Measurements from ENCODE around the gene HOXA10.

The HOXA10 gene

DNA sequence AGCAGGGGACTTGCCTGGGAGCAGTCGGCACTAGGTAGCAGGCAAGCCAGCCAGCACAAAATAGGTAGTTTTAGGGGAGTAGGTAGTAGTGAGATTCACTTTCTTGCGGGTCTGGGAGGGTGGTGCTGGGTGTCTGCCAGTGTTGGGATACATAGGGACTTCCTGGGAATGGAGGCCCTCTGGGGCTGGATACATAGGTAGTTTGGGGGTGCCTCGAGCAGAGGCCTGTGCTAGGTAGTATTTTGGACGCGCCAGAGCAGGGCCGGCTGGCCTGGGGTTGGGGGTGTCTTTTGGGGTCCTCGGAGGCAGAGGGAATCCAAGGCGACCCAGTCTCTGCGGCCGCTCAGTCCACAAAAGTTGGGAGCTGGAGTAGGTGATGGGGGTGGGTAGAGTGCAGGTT, 19.8 kb downstream of the HOXA10 start:
- DNase-seq = no peak

DNA sequence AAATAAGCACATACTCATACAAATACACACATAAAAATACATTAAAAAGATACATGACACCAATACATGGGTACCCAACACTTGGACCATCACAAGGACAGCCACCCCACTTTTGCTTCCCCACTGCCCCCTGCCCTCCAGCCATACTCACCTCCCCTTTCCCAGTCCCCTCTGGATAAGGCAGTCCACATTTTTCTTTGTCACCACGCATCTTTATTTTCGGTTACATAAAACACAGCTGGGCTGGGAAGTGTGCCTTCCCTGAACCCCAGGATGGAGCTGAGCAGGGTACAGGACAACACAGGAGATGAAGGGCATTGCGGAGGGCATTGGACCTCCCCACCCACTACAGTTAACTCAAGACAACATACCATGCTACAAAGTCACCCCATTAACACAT, 20.6 kb downstream of the HOXA10 start:
- no peak for DNase-seq

DNA sequence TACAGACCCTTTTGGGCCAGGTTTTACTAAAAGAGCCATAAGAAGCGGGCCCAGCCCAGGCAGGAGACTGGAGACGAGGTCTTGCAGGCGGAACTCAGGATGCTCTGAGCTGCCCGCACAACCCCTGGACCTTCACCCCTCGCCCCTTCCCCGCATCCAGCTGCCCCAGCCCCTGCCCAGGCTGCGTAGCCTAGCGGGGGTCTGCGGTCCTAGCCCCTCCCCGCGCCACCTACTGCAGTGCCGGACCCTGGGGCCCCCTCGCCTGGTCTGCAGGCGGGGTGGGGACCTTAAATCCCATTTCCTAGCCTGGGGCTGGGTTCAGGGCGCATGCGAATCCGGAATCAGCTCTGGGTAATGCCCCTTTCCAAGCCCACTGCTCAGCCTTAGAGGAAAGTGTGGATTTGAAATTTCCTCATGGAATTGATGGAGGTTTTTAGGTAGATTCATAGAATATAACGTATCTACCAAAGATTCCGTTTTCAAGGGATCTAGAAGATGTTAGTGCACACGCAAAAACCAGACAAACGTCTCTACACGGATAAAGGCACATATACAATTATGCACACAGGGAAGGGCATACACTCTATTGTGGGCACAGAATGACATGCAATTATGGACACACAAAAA, 21.2 kb downstream of the HOXA10 start:
- no peak for DNase-seq

DNA sequence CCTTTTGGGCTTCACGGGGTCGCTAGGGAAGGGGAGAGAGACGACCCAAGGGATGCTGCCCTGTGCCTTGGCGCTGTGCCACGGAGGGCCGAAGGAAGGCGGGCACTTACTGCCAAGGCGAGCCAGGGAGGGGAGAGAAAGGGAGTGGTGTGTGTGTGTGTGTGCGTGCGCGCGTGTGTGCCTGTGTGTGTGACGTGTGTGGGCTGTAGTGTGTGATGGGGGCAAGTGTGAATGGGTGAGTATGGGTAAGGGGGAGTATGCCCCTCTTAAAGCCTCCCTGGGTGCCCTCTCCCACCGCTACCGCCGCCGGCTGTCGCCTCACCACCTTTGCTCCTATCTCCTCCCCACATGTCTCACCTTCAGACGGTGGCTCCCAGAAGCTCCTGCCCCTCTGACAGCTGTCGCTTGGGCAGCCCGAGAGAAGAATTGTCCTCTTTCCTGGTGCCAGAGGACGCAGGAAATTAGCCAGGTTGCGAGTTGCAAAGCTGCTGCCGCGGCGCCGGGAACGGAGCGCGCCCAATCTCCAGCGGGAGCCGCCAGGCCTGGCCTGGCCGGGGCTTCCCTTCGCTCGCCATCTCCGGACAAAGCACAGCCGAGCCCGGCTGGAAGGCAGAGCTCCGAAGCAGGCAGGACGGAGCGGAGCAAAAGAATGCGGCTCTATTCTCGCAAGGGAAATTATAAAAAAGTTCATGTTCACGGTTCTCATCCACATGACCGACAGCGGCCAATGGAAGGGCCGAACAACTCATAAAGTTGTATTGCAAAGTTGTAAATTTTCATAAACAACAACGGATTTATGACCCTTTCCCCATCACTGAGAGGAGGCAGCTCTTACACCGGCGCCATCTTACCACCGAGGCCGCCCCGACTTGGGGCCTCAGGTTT, 21.9 kb downstream of the HOXA10 start, which contains the start of gene HOXA3:
HOXA3 (minus strand) TSS at position 653 of the 885 bp plus-strand sequence. CDS start 41,943 bp downstream, outside the sequence.
- DNase-seq = no peak

DNA sequence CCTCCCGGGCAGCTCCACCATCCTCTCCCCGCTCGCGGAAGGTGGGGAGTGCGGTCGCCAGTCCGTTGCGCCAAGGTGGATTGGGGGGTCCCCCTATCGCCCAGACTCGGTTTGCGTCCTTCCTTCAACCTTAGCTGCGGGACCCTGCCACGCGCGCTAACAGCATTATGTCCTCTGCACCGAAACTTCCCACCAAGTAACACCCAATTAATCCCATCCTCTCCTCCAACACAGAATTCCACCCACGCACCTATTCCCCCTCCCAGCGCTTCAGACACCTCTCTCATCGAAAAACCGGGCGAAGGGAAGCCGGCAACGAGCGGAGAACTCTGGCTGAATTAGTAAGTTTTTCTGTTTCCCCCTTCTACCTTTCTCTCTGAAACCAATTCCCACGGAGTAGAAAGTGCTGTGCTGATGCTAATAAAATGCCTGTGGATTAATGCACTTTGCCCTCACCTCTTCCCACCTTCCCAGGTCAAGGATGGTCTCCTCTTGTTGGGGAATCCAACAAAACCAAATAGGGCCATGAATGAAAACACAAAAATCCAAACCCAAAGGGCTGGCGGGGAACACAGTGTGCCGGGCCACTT, 22.7 kb downstream of the HOXA10 start:
- no peak for DNase-seq

DNA sequence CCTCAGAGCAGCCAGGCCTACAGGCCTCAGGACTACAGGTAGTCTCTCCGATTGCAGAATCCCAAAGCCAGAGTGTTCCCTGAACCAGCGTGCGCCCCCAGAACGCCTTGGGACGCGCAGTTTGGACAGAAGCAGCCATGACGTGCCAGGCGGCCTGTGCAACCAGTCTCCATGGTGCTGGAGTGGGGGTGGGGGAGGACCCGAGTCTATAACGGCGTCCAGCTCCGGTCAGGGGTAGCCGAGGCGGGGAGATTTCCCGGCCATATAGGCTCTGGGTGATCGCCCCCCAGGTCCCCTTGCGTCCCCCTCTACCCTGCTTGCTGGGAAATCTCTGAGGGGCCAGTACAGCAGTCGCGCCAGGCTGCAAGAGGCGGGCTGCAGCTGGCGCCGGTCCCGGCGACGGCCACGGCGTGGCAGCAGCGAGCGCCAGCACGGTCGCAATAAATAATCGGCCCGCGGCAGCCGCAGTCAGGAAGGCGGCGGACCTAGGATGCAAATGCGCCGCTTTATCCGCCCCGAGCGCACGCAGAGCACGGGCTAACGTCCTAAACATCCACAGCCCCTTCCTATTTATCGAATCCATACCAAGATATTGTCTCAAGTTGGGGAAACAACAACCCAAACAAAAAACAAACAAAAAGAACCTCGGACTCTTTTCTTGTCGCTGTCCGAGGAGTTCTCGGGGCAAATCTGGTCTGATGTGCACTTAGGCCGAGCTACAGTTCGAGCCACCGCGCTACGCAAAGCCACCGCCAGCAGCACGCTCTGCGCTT, 23.4 kb downstream of the HOXA10 start:
- DNase-seq = no peak

DNA sequence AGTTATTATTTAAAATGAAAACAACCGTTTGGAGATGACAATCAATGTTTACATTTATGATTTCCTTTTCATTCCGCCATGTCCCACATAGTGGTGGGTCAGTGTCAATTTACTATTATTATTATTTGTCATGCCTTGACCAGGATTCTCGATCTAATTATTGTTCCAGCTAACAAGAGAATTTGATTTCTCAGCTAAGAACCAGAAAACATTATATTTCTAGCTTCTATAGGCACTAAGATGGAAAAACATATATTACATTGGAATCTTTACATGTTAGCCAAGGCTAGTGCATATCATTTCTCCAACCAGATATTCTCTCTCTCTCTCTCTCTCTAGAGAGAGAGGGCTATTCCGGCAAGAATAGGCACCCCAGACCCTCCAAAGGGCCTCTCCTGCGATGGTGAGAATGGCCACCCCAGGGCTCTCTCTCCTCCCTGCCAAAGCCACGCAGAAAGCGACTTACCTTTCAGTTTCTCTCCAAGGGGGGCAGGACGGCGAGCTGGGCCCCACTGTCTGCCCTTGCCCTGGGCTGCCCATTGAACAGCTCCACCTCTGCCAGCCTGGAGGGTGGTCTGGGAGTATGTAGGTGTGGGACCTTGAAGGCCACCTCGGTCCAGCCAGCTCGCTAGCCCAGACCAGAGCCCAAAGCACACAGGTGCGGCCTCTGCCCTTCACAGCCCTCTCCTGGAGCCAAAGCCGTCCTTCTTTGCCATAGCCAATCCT, 24.1 kb downstream of the HOXA10 start:
- DNase-seq = no peak

DNA sequence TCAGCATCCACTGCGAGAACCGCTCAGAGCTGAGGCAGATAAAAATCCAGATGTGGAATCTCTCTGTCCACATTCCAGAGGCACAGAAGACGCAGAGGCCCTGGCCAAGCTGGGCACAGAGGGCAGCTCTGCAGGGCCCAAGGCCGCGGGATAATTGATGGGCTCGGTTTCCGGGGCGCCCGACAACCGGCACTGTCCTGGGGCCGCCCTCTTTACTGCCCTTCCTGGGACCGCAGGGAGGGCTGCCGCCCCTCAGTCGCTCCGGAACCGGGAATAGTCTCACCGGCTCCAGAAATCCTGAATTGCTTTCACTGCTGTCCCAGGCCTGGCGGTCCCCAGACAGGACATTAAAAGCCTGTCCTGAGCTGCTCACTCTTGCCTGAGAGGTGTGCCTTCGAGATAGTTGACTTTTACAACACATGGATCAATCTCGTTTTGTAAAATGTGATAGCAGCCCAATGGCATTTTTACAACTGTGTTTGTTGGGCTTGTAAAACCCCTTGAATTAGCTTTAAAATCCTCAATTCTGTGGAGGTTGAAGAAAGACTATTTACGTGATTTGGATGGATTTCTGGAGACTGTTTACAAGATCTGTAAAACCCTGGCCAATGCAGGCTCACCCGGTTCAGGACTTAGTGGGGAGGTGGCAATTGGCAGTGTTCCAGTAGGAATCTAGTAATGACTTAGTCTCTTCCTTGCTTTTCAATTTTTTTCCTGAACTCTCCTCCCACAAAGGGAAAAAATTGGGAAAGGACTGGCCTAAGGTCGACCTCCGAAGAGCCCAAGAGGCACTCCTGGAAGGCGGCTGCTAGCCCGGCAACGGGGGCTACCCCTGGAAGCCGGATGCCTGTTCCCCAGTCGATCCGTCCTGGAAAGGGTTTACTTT, 25.1 kb downstream of the HOXA10 start:
- DNase-seq = no peak

DNA sequence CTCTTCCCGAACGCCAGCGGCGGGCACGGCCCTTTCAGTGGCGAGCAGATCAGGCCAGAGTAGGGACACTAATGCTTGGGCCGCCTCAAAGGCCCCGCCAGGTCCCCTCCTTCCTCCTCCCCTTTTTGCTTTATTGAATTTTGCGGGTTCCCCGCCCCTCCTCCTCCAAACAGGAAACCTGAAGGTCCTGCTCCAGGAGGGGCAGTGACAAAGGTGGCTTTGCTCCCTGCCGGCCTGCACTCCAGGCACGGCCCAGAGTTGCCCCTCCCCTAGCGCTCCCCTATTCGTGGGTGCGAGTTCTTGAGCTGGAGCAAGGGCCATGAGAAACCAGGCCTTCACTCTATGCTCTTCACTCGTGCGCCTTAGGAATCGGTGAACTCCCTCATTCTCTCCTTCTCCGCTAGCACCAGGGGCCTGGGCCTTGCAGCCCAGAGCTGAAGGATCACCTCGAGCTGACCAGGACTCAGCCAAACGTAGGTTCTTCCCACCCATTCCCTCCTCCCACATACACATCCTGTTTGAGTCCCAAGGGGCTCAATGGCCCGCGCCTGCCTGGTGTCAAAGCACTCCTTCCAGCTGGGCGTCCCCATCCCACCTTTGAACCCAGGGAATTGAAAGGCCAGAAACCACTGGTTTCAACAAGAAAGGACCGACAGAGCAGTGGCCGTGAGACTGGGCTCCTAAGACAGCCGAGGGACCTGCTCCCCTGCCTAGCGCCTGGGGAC, 25.9 kb downstream of the HOXA10 start:
- no peak for DNase-seq

DNA sequence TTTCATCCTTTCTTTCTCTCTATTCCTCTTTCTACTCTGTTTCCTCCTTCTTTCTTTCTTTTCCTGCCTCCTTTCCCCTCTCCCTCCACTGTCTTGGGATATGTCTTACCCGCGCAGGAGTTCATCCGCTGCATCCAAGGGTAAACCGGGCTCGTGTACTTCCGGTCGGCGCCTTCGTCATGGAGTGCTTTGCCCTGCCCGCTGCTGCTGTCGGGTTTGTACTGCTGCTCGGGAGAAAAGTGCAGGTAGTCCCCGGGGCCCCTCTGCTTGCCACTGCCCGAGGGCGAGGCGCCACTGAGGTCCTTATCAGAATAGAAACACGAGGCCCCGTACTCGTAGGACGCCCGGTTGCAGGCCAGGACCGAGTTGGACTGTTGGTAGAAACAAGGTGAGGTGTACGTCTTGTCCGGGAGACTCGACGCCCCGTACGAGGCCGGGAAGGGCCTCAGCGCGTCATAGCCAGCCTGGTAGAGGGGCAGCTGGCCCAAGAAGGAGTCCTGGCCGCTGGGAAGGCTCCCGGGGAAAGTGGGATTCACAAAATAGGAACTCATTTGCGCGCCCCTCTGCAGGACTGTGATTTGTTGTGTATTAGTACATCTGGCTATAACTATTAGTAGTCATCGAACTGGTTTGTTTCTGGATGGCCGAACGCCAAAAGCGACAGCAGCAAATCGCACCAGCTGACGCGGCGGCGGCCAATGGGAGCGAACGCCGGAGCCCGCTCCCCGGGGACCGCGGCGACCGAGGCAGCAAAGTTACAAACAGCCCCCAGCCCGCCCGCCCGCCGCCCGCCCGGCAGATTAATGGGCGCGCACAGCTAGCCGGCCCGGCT, 26.7 kb downstream of the HOXA10 start, which contains the start of gene HOXA6:
HOXA6 (minus strand) TSS at position 576 of the 832 bp plus-strand sequence; CDS start at position 551, 25 bp downstream.
- DNase-seq = no peak

DNA sequence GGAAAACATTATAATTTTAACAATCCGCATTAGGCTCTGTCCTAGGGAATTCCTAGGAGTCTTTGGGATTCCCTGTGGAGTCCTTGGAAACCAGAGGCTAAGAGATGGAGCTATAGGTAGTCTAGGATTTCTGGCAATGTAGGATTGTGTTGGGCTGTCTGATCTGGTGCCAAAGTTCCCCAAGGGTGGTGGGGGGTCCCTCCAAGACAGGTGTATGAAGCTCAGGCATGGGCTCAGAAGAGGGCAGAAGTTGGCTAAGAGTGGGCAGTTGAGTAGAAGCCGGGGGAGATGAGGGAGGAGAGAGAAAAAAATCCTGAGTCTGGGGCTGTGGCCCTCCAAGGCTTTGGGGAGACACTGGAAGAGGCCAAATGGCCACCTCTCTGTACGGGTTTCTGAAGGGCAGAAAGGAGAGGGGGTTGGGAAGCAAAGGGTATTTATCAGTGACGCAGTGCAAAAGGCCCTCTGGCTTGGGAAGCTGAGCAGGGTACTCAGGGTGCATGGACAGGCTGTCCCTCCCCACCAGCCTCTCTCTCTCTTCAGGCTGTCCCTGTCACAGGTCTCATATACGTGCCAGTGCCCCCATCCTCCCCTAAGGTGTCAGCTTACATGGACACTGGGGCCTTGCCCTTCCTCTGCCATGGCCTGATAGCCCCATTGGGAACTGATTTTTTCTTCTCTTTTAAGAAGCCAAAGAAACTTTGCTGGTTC, 27.5 kb downstream of the HOXA10 start:
- no peak for DNase-seq

DNA sequence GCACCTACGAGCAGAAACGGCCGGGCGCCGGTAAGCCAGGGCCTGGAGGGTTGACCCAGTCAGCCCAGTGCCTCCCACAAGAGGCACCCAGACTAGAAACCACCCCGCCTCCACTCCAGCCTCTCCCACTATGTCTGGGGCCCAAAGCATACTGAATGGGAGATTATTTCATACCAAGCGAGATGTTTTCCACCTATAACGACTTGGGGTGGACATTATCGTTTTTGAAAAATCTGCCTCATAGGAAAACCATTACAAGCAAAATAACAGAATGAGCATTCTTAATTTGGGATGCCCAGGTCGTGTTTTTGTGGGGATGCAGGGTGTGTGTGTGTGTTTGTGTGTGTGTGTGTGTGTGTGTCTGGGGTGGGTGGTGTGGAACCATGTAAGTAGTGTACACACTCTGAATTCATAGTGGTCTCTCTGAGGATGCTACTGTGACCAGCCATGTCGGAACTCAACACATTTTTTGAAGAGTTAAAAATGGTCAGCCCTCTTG, 28.2 kb downstream of the HOXA10 start:
- no peak for DNase-seq

DNA sequence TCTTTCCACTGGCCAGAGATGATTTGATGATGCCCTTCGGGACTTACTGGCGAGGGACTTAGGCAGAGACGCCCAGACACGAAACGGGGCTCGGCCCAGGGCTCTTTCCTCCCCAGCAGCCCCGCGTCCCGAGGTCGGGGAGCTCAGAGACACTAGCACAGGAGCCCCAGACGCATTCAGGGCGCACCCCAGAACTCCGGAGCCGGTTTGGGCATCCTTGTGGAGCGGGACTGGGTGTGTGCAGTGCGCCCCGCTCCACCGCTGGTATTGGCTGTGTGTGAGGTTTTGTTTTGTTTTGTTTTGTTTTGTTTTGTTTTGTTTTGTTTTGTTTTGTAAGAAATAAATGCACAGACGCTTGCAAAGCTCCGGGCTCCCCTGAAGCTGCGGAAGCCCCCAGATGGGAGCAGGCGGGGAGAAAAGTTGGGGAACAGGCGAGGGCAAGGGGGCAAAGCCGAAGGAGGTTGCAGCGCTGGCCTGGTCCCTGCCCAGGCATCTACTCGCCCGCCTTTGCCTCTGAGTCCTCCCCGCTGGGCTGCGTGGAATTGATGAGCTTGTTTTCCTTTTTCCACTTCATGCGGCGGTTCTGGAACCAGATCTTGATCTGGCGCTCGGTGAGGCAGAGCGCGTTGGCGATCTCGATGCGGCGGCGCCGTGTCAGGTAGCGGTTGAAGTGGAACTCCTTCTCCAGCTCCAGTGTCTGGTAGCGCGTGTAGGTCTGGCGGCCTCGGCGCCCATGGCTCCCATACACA, 28.8 kb downstream of the HOXA10 start:
- DNase-seq = no peak

DNA sequence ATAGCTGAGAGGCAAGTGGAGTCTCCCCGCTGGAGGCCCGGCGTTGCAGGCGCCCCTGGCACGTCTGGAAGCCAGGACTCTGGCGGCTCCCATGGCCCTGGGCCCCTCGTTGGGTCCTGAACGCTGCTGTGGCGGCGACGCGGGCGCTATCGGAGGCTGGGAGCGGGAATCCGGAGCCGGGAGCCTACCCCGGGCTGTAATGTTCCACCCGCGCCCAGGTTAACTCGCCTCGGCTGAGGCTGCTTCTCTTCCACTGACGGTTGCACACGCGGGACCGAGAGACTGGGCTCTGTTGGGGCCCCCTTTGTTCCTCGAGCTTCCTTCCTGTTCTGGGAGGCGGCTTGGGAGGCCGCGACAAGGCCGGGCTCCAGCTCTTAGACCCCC, 29.3 kb downstream of the HOXA10 start:
- no peak for DNase-seq

DNA sequence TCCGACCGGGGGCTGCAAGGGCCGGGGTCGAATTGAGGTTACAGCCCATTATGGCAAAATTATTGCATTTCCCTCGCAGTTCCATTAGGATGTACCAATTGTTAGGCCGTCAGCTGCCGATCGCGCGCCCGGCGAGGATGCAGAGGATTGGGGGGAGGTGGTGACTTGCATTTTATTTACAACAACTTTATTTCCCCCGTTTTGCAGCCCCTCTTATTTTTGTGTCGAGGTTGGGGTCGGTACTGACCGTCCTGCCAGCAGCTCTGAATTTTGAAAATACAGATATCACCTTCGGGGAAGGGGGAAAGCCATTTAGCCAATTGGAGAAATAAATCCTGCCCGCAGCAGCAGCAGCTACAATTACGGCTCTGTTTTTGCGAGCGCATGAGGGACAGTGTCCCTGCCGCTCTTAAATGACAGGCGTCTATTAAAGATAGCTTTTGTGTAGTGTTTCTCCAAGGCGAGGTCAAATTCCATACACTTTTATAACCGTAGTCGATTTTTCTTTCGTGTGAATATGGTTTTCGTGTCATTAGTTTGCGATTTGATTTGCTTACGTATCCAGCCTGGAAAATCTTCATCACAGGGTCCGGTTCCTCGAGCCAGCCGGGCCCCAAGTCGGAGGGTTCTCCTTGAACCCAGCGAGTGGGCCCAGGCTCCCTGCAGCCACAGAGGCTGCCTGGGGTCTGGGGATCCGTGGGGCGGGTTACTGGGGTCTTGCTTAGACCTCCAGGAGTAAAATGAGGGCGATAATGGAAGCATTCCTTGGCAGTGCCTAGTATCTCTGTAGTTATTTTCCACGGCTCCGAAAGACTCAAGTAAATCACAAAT, 30.0 kb downstream of the HOXA10 start:
- DNase-seq = no peak

DNA sequence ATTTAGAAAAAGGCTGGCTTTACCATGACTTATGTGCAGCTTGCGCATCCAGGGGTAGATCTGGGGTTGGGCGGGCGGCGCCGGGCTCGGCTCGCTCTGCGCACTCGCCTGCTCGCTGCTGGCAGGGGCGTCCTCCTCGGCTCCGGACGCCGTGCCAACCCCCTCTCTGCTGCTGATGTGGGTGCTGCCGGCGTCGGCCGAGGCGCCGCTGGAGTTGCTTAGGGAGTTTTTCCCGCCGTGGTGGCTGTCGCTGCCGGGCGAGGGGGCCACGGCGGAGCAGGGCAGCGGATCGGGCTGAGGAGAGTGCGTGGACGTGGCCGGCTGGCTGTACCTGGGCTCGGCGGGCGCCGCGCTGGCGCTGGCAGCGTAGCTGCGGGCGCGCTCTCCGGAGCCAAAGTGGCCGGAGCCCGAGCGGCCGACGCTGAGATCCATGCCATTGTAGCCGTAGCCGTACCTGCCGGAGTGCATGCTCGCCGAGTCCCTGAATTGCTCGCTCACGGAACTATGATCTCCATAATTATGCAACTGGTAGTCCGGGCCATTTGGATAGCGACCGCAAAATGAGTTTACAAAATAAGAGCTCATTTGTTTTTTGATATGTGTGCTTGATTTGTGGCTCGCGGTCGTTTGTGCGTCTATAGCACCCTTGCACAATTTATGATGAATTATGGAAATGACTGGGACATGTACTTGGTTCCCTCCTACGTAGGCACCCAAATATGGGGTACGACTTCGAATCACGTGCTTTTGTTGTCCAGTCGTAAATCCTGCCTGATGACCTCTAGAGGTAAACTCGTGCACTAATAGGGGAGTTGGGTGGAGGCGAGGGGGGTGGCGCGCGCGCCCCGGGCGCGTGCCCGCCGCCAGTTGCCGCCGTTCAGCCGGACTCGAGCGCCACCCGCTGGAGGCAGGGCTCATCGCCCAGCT, 30.8 kb downstream of the HOXA10 start, which contains the start of gene HOXA5:
HOXA5 (minus strand) TSS at position 659 of the 927 bp plus-strand sequence; CDS start at position 585, 74 bp downstream.
- DNase-seq = peak; percentile 92
